IPS-NIHi7 (cell line): ENCODE data around the gene BRINP2.

ENCODE experiments used
- DNase-seq: peaks from one replicate; pipeline ENCODE4 v3.0.0; 2012; ENCODE audit warnings: mixed read lengths; ENCODE audit errors: extremely low spot score

BRINP2 gene

GRCh38 chr1:177223359-177223758 lies 52.6 kb downstream of the BRINP2 start:
- no peak for DNase-seq

GRCh38 chr1:177227978-177228692 lies 57.4 kb downstream of the BRINP2 start:
- no peak for DNase-seq

DNA sequence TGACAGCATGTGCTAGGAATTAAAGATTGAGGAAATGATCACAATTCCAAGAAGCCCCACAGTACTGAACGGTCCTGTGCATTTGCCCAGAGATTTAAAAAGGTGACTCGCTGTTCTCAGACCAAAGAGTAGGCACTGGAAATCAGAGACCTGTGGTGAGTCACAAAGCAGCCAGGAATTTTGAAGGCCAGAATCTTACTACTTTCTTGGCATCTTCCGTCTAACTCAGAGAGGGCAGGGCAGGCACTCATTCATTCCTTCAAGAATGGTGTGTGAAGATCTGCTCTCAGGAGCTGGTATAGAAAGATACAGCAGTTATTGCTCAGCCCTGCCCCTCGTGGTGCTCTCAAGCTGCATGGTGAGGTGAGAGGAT lies 57.9 kb downstream of the BRINP2 start:
- DNase-seq = no peak

DNA sequence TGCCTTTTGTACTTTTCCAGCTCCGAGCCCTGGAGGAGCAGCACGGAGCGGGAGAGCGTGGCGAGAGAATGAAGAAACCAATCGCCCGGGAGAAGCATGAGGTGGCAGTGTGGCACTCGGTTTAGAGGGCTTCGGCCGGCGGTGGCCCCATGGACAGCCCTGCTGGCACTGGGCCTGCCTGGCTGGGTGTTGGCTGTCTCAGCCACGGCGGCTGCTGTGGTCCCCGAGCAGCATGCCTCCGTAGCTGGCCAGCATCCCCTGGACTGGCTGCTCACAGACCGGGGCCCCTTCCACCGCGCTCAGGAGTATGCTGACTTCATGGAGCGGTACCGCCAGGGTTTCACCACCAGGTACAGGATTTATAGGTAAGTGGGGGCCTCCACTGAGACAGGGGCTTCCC lies 59.0 kb downstream of the BRINP2 start:
- DNase-seq = no peak

DNA sequence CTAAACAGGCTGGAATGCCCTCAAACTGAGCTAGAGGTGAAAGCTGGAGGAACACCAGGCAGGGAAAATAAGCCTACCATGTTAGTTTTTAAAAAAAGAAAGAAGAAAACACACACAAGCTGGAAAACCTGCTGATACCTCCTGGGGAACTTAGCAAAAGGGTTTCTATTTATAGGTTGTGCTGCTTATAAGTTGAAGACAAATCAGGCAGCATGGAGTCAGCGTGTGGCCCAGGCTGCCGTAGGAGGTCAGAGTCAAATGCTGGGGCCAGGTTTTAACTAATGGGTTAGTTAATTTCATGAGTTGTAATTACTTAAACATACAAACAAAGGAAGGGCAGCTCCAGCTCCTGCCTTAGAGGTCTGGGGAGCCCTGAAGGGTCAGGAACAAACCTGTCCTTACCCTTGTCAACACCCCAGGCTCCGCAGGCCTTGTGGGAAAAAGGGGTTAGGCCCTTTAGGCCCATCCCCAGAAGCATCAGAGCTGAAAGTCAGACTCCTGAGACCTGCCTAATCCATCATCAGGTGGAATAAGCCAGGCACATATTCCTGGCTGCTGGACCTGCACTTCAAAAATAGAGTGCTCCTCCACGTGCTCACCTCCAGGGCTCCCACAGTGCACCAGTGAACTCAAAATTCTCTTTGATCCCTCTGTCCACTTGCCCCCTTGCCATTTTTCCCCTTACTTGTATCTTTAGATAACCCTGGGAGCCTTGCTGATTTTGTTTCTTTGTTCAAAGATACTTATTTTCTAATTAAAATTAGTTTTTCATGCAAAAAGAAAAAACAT lies 59.7 kb downstream of the BRINP2 start:
- no peak for DNase-seq

DNA sequence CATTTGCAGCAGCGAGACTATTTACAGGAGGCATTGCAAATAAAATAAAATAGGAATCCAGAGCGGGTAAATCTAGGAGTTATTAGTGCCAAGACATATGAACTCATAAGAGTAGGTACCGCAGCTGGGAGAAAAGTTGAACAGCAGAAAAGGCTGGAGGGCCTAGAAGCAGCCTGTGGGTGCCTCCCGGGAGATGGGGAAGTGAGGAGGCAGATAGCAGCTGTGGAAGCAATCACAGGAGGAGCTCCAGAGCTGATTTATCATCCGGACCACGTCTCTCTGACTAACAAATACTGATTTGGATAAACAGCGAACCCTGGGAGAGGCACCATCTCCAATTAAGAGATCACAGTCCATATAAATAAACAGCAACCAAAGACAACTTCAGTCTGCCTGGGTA lies 64.6 kb downstream of the BRINP2 start:
- no peak for DNase-seq

DNA sequence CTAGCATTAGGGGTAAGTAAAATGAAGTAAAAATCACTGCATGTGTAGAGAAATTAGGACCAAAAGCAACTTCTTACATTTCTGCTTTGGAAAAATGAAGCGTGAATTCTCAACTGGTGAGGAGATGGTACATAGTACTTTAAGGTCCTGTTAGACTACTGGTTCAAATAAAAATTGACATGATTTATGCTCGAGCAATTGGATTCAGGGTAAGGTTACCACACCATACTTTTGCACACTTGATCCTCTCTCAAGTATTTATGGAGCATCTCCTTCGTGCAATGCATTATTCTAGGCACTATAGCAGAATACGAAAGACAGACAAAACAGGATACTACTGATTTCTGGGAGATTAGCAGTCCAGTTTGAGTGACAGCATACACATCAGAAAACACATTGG lies 66.2 kb downstream of the BRINP2 start:
- no peak for DNase-seq

GRCh38 chr1:177238967-177239366 lies 68.2 kb downstream of the BRINP2 start:
- DNase-seq = no peak

DNA sequence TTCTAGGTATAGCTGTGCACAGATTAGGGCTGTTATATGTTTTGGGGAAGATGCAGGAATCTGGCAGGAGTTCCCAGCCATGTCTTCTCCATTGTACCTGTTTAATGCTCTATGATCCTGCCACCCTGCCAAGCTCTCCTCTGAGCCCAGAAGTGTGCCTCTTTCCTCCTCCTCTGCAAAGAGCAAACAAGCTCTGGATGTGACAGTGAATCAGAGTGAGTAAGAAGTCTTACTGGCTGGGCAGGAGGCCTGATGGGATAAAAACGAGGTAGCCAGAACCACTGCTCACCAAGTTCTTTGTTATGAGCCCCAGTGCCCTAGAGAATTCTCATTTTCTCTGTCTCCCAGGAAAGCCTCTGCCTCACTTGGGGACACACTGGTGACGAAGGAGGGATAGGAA lies 69.0 kb downstream of the BRINP2 start:
- DNase-seq = no peak

DNA sequence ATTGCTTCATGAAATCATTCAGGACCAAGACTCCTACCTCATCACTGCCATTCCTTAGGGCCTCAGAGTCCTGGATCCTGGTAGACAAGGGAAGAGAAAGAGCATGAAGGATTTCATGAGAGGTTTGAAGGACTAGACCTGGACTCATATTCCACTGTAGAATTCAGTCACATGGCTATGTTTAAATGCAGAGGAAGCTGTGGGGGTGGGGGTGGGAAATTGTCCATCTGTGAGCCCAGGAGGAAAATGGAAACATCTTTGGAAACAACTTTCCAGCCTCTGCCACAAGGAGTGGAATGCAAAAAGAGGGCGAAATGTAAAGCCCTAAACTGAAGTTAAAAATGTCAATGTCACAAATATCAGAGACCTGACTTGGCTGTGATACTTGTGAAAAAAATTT lies 73.0 kb downstream of the BRINP2 start:
- DNase-seq = no peak

DNA sequence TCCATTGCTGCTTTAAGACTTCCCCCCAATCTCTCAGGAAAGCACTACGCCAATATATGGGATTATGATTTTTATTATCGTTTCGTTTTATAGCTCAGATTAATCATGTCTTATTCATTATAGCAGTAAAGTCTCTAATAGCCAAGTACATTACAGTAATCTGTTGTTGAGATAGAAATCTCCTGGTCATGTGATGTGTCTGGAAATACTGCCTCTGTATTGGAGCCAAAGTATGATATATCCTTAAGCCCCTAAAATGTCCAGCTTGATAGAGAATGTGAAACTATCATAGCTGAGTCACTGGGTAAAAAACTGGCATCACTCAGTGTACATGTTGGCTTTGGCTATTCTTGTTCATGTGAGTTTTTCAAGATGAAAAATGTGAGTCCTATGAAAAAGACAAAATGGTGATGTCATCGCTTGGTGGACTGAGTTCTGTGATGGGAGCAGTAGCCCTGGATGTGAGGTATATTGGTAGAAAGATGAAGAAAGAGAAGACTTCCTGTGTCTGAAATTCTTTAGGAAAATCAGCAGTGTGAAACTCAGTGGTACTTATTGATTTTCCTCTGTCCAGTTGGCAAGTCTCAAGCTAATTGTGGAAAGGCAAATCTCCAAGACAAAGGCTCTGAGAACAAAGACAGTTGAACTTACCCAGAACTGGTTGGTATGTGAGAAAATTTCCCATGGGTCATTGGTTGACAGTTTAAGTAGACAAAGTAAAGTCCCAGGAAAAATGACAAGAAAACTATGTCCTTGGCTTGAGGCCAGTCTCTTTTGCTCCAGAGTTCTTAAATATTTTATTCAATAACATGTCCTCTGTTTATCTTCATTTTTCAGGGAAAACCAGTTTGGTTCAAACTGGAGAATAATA lies 76.2 kb downstream of the BRINP2 start:
- DNase-seq = no peak

DNA sequence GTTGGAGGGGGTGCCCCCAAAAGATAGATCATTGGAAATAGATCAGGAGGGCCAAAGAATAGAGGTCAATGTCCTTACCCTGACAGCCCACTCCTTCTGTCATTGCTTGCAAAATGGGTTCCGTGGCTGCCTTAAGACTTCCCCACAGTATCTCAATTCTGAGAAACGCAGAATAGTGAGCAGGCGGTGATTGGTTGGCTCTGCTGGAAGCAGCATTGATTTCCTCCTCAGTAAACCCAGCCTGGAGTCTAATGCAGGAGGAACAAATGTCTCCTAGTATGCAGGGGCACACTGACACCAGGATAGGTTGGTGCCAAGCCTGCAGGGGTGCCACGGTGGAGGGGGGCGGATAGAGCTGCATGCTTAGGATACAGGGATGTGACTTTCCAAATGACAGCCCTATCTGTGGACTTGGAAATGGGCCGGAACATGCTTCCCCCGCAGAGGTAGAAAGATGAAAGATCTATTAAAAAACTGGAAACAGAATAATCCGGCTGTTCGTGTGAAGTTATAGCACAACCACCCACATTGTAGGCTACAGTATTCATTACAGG lies 76.9 kb downstream of the BRINP2 start:
- no peak for DNase-seq

- no peak for DNase-seq
Measured at GRCh38 chr1:177248258-177248657, 77.5 kb downstream of the BRINP2 start.

DNA sequence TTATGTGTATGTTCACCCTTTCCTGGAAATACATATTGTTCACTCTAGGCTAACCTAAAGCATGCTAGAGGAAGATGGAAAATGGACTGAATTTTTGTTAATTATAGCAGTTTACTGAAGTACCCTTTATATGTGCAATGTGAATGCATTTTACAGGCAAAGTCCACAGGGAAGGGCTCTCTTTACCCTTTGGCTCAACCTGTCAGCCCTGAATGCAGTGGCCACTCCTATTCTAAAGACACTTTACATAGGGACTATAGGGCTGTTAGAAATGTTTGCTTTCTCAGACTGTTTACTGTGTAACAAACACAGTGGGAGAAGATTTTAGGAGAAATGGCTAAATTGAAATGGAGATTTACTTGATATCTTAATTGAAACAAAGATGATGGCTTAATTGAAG lies 78.5 kb downstream of the BRINP2 start:
- DNase-seq = no peak

DNA sequence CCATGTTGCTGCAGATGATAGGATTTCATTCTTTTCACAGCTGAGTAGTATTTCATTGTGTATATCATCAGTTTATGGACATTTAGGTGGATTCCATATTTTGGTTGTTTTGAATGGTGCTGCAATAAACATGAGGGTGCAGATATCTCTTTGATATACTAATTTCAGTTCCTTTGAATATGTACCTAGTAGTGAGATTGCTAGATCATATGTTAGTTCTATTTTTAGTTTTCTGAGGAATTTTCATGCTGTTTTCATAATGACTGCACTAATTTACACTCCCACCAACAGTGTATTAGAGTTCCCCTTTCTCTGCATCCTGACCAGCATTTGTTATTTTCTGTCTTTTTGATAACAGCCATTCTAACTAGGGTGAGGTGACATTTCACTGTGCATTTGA lies 82.1 kb downstream of the BRINP2 start:
- no peak for DNase-seq

GRCh38 chr1:177255411-177255810 lies 84.7 kb downstream of the BRINP2 start:
- no peak for DNase-seq

GRCh38 chr1:177256153-177257075 lies 85.7 kb downstream of the BRINP2 start:
- DNase-seq = peak; percentile 87

DNA sequence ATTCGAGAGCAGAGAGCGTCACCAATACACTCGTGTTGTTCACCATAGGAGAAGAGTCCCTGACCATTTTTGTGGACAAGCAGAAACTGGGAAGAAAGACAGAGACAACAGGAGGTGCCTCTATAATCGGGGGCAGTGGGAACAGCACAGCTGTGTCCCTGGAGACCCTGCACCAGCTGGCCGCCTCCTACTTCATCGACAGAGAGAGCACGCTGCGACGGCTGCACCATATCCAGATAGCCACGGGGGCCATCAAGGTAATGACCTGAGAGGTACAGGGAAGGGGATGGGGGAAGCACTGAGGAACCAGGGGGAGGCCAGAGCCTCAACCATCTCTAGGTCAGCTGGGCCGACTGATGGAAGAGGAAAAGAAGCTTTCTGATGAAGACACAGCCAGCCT lies 86.4 kb downstream of the BRINP2 start:
- DNase-seq = no peak

GRCh38 chr1:177257576-177257975 lies 86.8 kb downstream of the BRINP2 start:
- no peak for DNase-seq

DNA sequence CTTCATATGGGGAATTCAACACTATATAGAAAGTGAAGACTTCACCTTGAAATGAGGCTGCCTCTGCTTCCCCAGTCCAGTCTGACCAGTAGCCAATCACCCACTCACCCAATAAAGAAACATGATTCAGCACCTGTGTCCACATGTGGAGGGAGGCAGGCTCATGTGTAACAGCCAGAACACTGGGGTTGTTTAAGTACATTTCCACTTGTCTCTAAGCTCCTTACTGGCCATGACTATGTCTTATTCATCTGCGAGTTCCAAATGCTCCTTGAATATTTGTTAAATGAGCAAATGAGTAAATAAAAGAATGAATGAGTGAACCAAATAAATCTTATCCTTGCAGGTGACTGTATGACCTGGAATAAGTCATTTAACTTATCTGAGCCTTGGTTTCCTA lies 100.1 kb downstream of the BRINP2 start:
- DNase-seq = no peak

DNA sequence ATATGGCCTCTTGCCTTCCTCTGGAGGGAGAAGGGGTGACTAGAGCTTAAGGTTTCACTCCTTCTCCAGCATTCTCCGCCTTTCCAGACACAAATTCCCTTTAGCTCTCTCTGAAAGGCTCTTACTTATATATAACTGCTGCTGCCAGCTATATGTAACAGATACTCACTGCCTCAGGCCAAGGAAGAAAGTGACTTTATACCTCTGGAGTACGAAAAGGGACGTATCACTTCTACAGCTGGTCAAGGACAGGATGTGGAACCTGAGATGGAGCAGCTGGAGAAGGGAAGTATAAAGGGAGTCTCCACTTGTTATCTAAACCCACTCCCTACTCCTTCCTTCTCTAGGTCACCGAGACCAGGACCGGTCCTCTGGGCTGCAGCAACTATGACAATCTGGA lies 102.4 kb downstream of the BRINP2 start:
- DNase-seq = no peak
